MM.1S (cell line): Measurements from ENCODE around the gene TERC.

Source experiments
- CTCF ChIP-seq: fragments of 300-600 bp; sonication (generic); IDR thresholded peaks from 2 replicates; pipeline ENCODE4 v1.5.1; 2016; ENCODE audit warnings: antibody characterized with exemption, low read length, mixed read lengths
- EZH2 ChIP-seq: fragments of 300-600 bp; sonication (generic); optimal IDR thresholded peaks from 2 replicates; pipeline ENCODE3; 2017; ENCODE audit warnings: low read depth, mild to moderate bottlenecking, antibody characterized with exemption, low read length, mixed read lengths
- EZH2phosphoT487 ChIP-seq: fragments of 300-600 bp; sonication (generic); IDR thresholded peaks from 2 replicates; pipeline ENCODE4 v1.6.1; 2018; ENCODE audit warnings: antibody characterized with exemption, low read length

GRCh38 chr3:169755488-169755887 lies 9.4 kb downstream of the TERC start:
- TF ChIP-seq CTCF (no peak), EZH2 (no peak), EZH2phosphoT487 (no peak)
